ENCODE data around the gene TSHZ1. TPM values are rescaled to one million over a fixed set of nuclear protein-coding genes. Genes with fewer than 3 reads are reported as not detected.

The TSHZ1 gene
- 10 to 100 TPM; 14.1 to 23.3 (median 17.6) TPM for total RNA-seq

- intact Hi-C loops (cut with DNase I; ENCODE audit: low total_unique reads), result no loop called here
- DNase-seq (ENCODE audit: low spot score in 2 of 2), result peak in 1 of 2 donors; percentile 82
- no peak for TF ChIP-seq POLR2A (IDR thresholded peaks at IDR 0.05)
- no peak for TF ChIP-seq CTCF (IDR thresholded peaks at IDR 0.05)
- peak within 1 kb of the TSS; percentile 80 for H3K4me3 ChIP-seq (ENCODE audit: low read depth, poor library complexity, severe bottlenecking)
- 1 to 2% methylated on average over 15 of the region's 15 CpGs for WGBS, 2 donors
Observed at GRCh38 chr18:75210274-75211001, at the start of gene TSHZ1. Gene TSHZ1 (plus strand): TSS chr18:75210797. CDS start chr18:75211877, 1,080 bp downstream.

DNA sequence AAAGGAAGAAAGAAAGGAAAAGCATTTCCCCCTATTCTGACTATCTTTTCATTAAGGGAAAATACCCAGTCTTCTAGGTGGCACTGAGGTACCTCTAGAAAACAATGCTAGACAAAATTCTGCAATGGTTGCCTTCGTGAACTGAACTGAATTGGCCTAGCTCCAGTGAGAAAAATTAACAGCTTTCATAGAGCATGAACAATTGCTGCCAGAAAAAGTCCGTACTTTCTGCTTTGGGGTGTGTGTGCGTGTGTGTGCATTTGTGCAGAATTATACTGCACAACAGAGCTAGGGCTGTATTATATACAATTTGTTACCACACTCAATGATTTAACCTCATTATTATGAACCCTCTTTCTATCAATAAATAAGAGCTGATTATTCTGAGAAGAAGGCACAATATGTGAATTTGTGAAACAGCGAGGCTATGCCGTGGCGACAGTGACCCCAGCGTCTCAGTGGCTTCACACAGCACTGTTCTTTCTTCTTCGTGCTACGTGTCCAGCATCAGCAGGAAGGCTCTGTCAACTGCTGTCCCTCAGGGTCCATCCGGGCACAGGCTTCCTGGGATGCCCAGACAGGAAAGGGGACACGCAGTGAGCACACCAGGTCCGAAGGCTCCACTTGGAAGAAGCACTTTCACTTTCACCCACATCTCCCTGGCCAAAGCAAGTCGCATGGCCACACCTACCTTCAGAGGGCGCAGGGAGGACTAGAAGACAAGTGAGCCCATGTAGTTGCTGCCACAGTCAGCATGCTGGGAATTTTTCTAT, 49.2 kb upstream of the TSHZ1 start:
- WGBS, 2 donors, result 58% methylated on average over 14 of the region's 14 CpGs

GRCh38 chr18:75162467-75162866, 48.1 kb upstream of the TSHZ1 start:
- intact Hi-C loops (cut with DNase I; ENCODE audit: low total_unique reads), result no loop called here
- H3K4me3 ChIP-seq (ENCODE audit: low read depth, poor library complexity, severe bottlenecking), result no peak overlapping the region
- DNase-seq (ENCODE audit: low spot score in 2 of 2), result peak in 1 of 2 donors; percentile 9
- WGBS, 2 donors, result 52 to 70% methylated on average over 3 of the region's 3 CpGs
- no peak for TF ChIP-seq CTCF (IDR thresholded peaks at IDR 0.05)
- TF ChIP-seq POLR2A (IDR thresholded peaks at IDR 0.05), result no peak

More for the DNA sequence above, 49.2 kb upstream of the TSHZ1 start:
- H3K4me3 ChIP-seq (ENCODE audit: low read depth, poor library complexity, severe bottlenecking), result no peak overlapping the region
- TF ChIP-seq POLR2A (IDR thresholded peaks at IDR 0.05) (no peak), CTCF (IDR thresholded peaks at IDR 0.05) (no peak)
- intact Hi-C loops (cut with DNase I; ENCODE audit: low total_unique reads), result no loop called here
- peak in 1 of 2 donors; percentile 19 for DNase-seq (ENCODE audit: low spot score in 2 of 2)

DNA sequence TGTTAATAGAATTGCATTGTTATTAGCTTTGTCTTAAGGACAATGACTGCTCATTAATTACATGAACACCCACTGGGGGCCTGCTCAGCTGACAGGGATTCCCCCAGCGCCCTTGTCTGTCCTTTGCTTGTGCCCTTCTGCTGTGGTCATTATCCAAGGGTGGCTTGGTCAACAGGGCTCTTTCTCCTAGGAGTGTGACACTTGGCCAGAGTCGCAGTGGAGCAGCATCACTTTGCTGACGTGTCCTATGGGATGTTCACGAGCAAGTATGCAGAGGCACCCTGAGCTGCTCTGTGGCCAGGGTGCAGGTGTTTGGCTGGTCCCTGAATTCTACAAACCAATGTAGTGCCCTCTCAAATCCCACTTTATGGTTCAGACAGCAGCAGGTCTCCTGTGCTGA, 47.6 kb upstream of the TSHZ1 start:
- 93 to 95% methylated on average over 4 of the region's 4 CpGs for WGBS, 2 donors
- no peak for DNase-seq (ENCODE audit: low spot score in 2 of 2)
- H3K4me3 ChIP-seq (ENCODE audit: low read depth, poor library complexity, severe bottlenecking), result no peak overlapping the region
- TF ChIP-seq CTCF (IDR thresholded peaks at IDR 0.05) (no peak), POLR2A (IDR thresholded peaks at IDR 0.05) (no peak)
- intact Hi-C loops (cut with DNase I; ENCODE audit: low total_unique reads), result no loop called here

- intact Hi-C loops (cut with DNase I; ENCODE audit: low total_unique reads), result no loop called here
- WGBS, 2 donors, result 91 to 94% methylated on average over 4 of the region's 4 CpGs
- TF ChIP-seq POLR2A (IDR thresholded peaks at IDR 0.05) (no peak), CTCF (IDR thresholded peaks at IDR 0.05) (no peak)
- no peak overlapping the region for H3K4me3 ChIP-seq (ENCODE audit: low read depth, poor library complexity, severe bottlenecking)
- DNase-seq (ENCODE audit: low spot score in 2 of 2), result peak in 1 of 2 donors; percentile 6
Observed at GRCh38 chr18:75163736-75164135, 46.9 kb upstream of the TSHZ1 start.
